ENCODE data around the gene SLC37A1.

GRCh38 chr21:42607525-42608102, 94.0 kb downstream of the SLC37A1 start:
- TF ChIP-seq CTCF (conservative IDR thresholded peaks at IDR 0.05; ENCODE audit: low read depth, low read length): no peak
- no peak for TF ChIP-seq EZH2 (IDR thresholded peaks at IDR 0.05; ENCODE audit: borderline replicate concordance, low read depth, low read length, poor library complexity, severe bottlenecking)

All from A673 (cell line).